Memory B cell (primary cell): ENCODE data around the gene SEMA4B.
"Not testable (repeated sequence)": the region's sequence is repeated elsewhere in the genome, so short reads cannot be mapped to it uniquely, and the experiment has no call there.

ENCODE experiments used
- ATAC-seq: fragments of 150-1000 bp; cut with Tn5 transposase; 2 replicates; pipeline ENCODE4 v1.10.0; 2021; ENCODE audit warnings: low read depth, mild to moderate bottlenecking, moderate library complexity
- DNase-seq, 2 donors: peaks; one replicate each; pipeline ENCODE4 v3.0.0; 2022; ENCODE audit warnings: low spot score in 2 of 2
- H3K27ac Mint-ChIP-seq: one replicate; pipeline ENCODE4 v1.8.0; 2022; ENCODE audit warnings: mild to moderate bottlenecking, moderate library complexity, mixed read lengths
- H3K27me3 Mint-ChIP-seq: one replicate; pipeline ENCODE4 v1.8.0; 2022; ENCODE audit warnings: mixed read lengths
- H3K36me3 Mint-ChIP-seq: one replicate; pipeline ENCODE4 v1.8.0; 2022; ENCODE audit warnings: mild to moderate bottlenecking, mixed read lengths
- H3K4me1 Mint-ChIP-seq: one replicate; pipeline ENCODE4 v1.8.0; 2022; ENCODE audit warnings: mixed read lengths
- H3K4me3 Mint-ChIP-seq: one replicate; pipeline ENCODE4 v1.8.0; 2022; ENCODE audit warnings: mild to moderate bottlenecking, moderate library complexity, mixed read lengths
- H3K9me3 Mint-ChIP-seq: one replicate; pipeline ENCODE4 v1.8.0; 2022; ENCODE audit warnings: mixed read lengths

Gene SEMA4B

GRCh38 chr15:90259524-90259923 is 58.4 kb downstream of the SEMA4B start:
- Mint-ChIP-seq H3K4me1 (peaks cover 6% of the 10 kb centered on the region), H3K27ac (no peak overlapping the region), H3K27me3 (peaks cover 7% of the 10 kb centered on the region), H3K9me3 (no peaks in the 10 kb centered on the region), H3K4me3 (no peak overlapping the region), H3K36me3 (peaks cover 2% of the 10 kb centered on the region)
- DNase-seq (no peak), ATAC-seq (no peak)

GRCh38 chr15:90260731-90261130 is 59.6 kb downstream of the SEMA4B start:
- not testable (repeated sequence) for ATAC-seq, DNase-seq, H3K4me3 Mint-ChIP-seq, H3K27me3 Mint-ChIP-seq, H3K27ac Mint-ChIP-seq, H3K4me1 Mint-ChIP-seq, H3K36me3 Mint-ChIP-seq, H3K9me3 Mint-ChIP-seq

- H3K9me3 Mint-ChIP-seq = no peaks in the 10 kb centered on the region
- H3K4me1 Mint-ChIP-seq = peaks cover 12% of the 10 kb centered on the region
- DNase-seq (no peak), ATAC-seq (no peak)
- no peak overlapping the region for H3K4me3 Mint-ChIP-seq
- H3K27me3 Mint-ChIP-seq = peaks cover 2% of the 10 kb centered on the region
- no peaks in the 10 kb centered on the region for H3K36me3 Mint-ChIP-seq
- no peak overlapping the region for H3K27ac Mint-ChIP-seq
Observed at GRCh38 chr15:90261811-90262210, 60.7 kb downstream of the SEMA4B start.

- Mint-ChIP-seq H3K27ac (no peak overlapping the region), H3K9me3 (no peaks in the 10 kb centered on the region), H3K27me3 (no peaks in the 10 kb centered on the region), H3K4me1 (peaks cover 13% of the 10 kb centered on the region), H3K36me3 (peaks cover under 1% of the 10 kb centered on the region), H3K4me3 (no peak overlapping the region)
- DNase-seq (no peak), ATAC-seq (no peak)
Observed at GRCh38 chr15:90262426-90262825, 61.3 kb downstream of the SEMA4B start.

GRCh38 chr15:90264671-90265070 is 63.5 kb downstream of the SEMA4B start:
- Mint-ChIP-seq H3K27ac (peak overlapping the region; percentile 97), H3K9me3 (no peaks in the 10 kb centered on the region), H3K27me3 (no peaks in the 10 kb centered on the region), H3K4me3 (peak overlapping the region; percentile 96), H3K36me3 (peaks cover 10% of the 10 kb centered on the region), H3K4me1 (peaks cover 24% of the 10 kb centered on the region)
- DNase-seq (no peak), ATAC-seq (no peak)

GRCh38 chr15:90265271-90266060 is 64.3 kb downstream of the SEMA4B start, which contains the start of gene NGRN:
TSS of gene NGRN (plus strand) at chr15:90265672. CDS start at chr15:90265713, 41 bp downstream.
- Mint-ChIP-seq H3K9me3 (no peaks in the 10 kb centered on the region), H3K36me3 (peaks cover 17% of the 10 kb centered on the region), H3K4me3 (peak within 1 kb of the TSS; percentile 96), H3K27ac (peak within 1 kb of the TSS; percentile 97), H3K4me1 (peaks cover 31% of the 10 kb centered on the region), H3K27me3 (no peaks in the 10 kb centered on the region)
- peak; percentile 88 for ATAC-seq
- peak; percentile 87 to 92 for DNase-seq

GRCh38 chr15:90266061-90266431 is 64.9 kb downstream of the SEMA4B start:
- Mint-ChIP-seq H3K4me1 (peaks cover 33% of the 10 kb centered on the region), H3K27ac (peak overlapping the region; percentile 97), H3K36me3 (peaks cover 20% of the 10 kb centered on the region), H3K9me3 (no peaks in the 10 kb centered on the region), H3K27me3 (no peaks in the 10 kb centered on the region), H3K4me3 (peak overlapping the region; percentile 96)
- ATAC-seq = peak; percentile 5
- no peak for DNase-seq

GRCh38 chr15:90266485-90266884 is 65.4 kb downstream of the SEMA4B start:
- ATAC-seq (no peak), DNase-seq (no peak)
- Mint-ChIP-seq H3K27me3 (no peaks in the 10 kb centered on the region), H3K9me3 (no peaks in the 10 kb centered on the region), H3K4me3 (peak overlapping the region; percentile 96), H3K36me3 (peaks cover 22% of the 10 kb centered on the region), H3K4me1 (peaks cover 36% of the 10 kb centered on the region), H3K27ac (peak overlapping the region; percentile 97)

GRCh38 chr15:90268415-90268814 is 67.3 kb downstream of the SEMA4B start:
- H3K9me3 Mint-ChIP-seq = no peaks in the 10 kb centered on the region
- ATAC-seq (no peak), DNase-seq (no peak)
- peaks cover 25% of the 10 kb centered on the region for H3K36me3 Mint-ChIP-seq
- peak overlapping the region; percentile 36 for H3K4me3 Mint-ChIP-seq
- no peaks in the 10 kb centered on the region for H3K27me3 Mint-ChIP-seq
- H3K4me1 Mint-ChIP-seq = peaks cover 42% of the 10 kb centered on the region
- peak overlapping the region; percentile 25 for H3K27ac Mint-ChIP-seq

- no peaks in the 10 kb centered on the region for H3K9me3 Mint-ChIP-seq
- no peak for DNase-seq
- H3K4me3 Mint-ChIP-seq = no peak overlapping the region
- no peak for ATAC-seq
- H3K27ac Mint-ChIP-seq = peak overlapping the region; percentile 58
- peaks cover 31% of the 10 kb centered on the region for H3K36me3 Mint-ChIP-seq
- peaks cover 33% of the 10 kb centered on the region for H3K4me1 Mint-ChIP-seq
- no peaks in the 10 kb centered on the region for H3K27me3 Mint-ChIP-seq
Observed at GRCh38 chr15:90270502-90271150, 69.5 kb downstream of the SEMA4B start.

- no peaks in the 10 kb centered on the region for H3K27me3 Mint-ChIP-seq
- DNase-seq (no peak), ATAC-seq (no peak)
- H3K4me1 Mint-ChIP-seq = peaks cover 30% of the 10 kb centered on the region
- no peak overlapping the region for H3K4me3 Mint-ChIP-seq
- H3K9me3 Mint-ChIP-seq = no peaks in the 10 kb centered on the region
- H3K36me3 Mint-ChIP-seq = peaks cover 33% of the 10 kb centered on the region
- H3K27ac Mint-ChIP-seq = peak overlapping the region; percentile 40
Observed at GRCh38 chr15:90271459-90272166, 70.5 kb downstream of the SEMA4B start.

GRCh38 chr15:90278467-90278866 is 77.3 kb downstream of the SEMA4B start:
- not testable (repeated sequence) for ATAC-seq, H3K27ac Mint-ChIP-seq, H3K4me3 Mint-ChIP-seq, H3K27me3 Mint-ChIP-seq, H3K36me3 Mint-ChIP-seq, H3K4me1 Mint-ChIP-seq, DNase-seq, H3K9me3 Mint-ChIP-seq
